Putamen (tissue), 1 donor: ENCODE data around the gene HBG2.

Source experiments
- DNase-seq: peaks from one replicate; pipeline ENCODE4 v3.0.0-alpha.2; 2016; ENCODE audit warnings: low spot score

Gene HBG2

DNA sequence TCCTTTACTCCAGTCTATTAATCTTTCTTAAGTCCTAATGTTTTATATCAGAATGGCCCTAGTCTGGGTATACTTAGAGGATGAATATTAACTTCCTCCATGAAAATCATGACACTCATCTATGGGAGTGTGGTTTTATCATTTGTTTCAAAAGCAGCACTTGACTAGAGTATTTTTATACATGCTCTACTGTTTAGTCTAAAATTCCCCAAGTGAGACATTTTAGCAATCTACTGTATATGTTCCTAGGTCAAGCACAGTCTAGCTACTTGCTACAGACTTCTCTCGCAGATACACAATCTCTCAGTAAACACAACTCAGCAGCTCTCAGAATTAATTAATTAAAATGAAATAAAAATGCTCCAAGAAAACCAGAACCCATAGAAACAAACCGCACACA, 24.8 kb downstream of the HBG2 start:
- no peak for DNase-seq

DNA sequence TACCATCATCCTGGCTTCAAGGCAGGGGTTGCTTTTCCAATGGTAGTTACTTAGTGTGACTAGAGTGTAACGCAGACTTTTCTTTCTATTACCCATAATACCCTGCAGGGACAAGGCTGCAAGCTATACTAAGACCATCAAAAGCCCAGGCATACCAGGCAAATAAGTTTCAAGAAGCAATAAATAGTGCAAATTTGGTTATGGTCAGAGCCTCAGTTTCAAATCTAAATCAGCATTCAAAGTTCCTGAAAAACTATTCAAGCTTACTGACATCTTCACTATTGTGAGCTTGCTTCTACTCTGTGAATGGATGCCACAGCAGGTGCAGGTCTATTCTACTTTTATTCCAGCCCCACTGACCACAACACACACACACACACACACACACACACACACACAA, 25.2 kb downstream of the HBG2 start:
- no peak for DNase-seq

GRCh38 chr11:5228124-5228523, 26.5 kb downstream of the HBG2 start:
- DNase-seq, result no peak

GRCh38 chr11:5227681-5228080, 26.9 kb downstream of the HBG2 start:
- no peak for DNase-seq

GRCh38 chr11:5226732-5227310, 27.8 kb downstream of the HBG2 start, which contains the start of gene HBB:
Gene HBB, minus strand, starts transcription at chr11:5227071. Its CDS starts 50 bp downstream, at chr11:5227021.
- DNase-seq, result no peak

GRCh38 chr11:5225480-5225871, 29.1 kb downstream of the HBG2 start:
- DNase-seq, result no peak

GRCh38 chr11:5224538-5225479, 29.8 kb downstream of the HBG2 start:
- no peak for DNase-seq

- no peak for DNase-seq
These were observed 30.9 kb downstream of the HBG2 start for GRCh38 chr11:5223686-5224085.

DNA sequence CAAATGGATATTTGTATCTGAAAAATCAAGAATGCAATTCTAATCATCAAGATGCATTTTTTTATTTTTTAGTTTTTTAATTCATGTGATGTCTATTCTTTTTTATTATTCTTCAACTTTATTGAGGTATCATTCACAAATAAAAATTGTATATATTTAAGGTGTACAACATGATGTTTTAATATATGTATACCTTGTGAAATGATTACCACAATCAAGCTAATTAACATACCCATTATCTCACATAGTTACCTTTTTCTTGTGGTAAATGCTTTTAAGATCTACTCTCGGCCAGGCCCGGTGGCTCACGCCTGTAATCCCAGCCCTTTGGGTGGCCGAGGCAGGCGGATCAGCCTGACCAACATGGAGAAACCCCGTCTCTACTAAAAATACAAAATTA, 31.4 kb downstream of the HBG2 start:
- no peak for DNase-seq

GRCh38 chr11:5210376-5210885, 44.1 kb downstream of the HBG2 start:
- DNase-seq, result no peak

DNA sequence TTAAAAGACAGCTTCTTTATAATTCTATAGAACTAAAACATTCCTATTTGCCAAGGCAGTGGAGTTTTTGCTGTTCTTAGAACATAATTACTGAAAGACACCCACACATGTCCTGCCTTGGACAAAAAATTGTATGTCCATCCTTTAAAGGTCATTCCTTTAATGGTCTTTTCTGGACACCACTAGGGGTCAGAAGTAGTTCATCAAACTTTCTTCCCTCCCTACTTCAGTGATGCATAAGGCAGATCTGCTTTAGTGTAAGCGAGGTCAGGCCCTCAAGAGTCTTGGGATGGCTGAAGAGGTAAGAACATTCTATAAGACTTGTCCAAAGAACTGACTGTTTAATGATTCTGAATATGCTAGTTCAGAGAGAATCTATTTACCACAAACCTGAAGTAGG, 49.8 kb downstream of the HBG2 start:
- no peak for DNase-seq

- no peak for DNase-seq
These were observed 51.2 kb downstream of the HBG2 start for GRCh38 chr11:5203366-5203765.
